DMS53 treated with DMSO at 0.1 percent for 48 hours (cell line): ENCODE results near the gene TULP3.

ENCODE experiments used
- DNase-seq: peaks from one replicate; lab custom pipeline; 2025; ENCODE audit not compliant: unreplicated experiment; lab: John Stamatoyannopoulos, UW

TULP3 gene

GRCh38 chr12:2925322-2925995 lies 34.8 kb downstream of the TULP3 start:
- DNase-seq = no peak

GRCh38 chr12:2930865-2931264 lies 40.2 kb downstream of the TULP3 start:
- no peak for DNase-seq

GRCh38 chr12:2933586-2933985 lies 42.9 kb downstream of the TULP3 start:
- DNase-seq = no peak

- no peak for DNase-seq
These were observed 43.7 kb downstream of the TULP3 start for GRCh38 chr12:2934371-2934770.

- no peak for DNase-seq
These were observed 45.6 kb downstream of the TULP3 start for GRCh38 chr12:2936301-2936700.

GRCh38 chr12:2937500-2937899 lies 46.8 kb downstream of the TULP3 start:
- no peak for DNase-seq

- DNase-seq = no peak
These were observed 48.5 kb downstream of the TULP3 start for GRCh38 chr12:2939191-2939590.

GRCh38 chr12:2940564-2940963 lies 49.9 kb downstream of the TULP3 start:
- no peak for DNase-seq

- DNase-seq = no peak
These were observed 50.8 kb downstream of the TULP3 start for GRCh38 chr12:2941524-2941923.

- peak; percentile 94 for DNase-seq
These were observed 53.8 kb downstream of the TULP3 start for GRCh38 chr12:2944401-2945047.

GRCh38 chr12:2949411-2949810 lies 58.7 kb downstream of the TULP3 start:
- no peak for DNase-seq

- no peak for DNase-seq
These were observed 65.2 kb downstream of the TULP3 start for GRCh38 chr12:2955888-2956287.

GRCh38 chr12:2957816-2958431 lies 67.2 kb downstream of the TULP3 start:
- DNase-seq = no peak

GRCh38 chr12:2958432-2959191 lies 67.9 kb downstream of the TULP3 start:
- peak; percentile 96 for DNase-seq

GRCh38 chr12:2959192-2959504 lies 68.5 kb downstream of the TULP3 start, which contains the start of gene TEAD4:
TEAD4 (plus strand) TSS chr12:2959397.
- DNase-seq = peak; percentile 90

GRCh38 chr12:2959505-2960389 lies 69.1 kb downstream of the TULP3 start:
- DNase-seq = peak; percentile 90

- peak; percentile 55 for DNase-seq
These were observed 69.8 kb downstream of the TULP3 start for GRCh38 chr12:2960390-2960956.

GRCh38 chr12:2960996-2961616 lies 70.4 kb downstream of the TULP3 start:
- no peak for DNase-seq

- DNase-seq = no peak
These were observed 71.0 kb downstream of the TULP3 start for GRCh38 chr12:2961705-2962104.

- no peak for DNase-seq
These were observed 72.6 kb downstream of the TULP3 start for GRCh38 chr12:2963154-2963759.
